Keratinocyte (primary cell): ENCODE data around the gene EPHA6. TPM values are rescaled to one million over a fixed set of nuclear protein-coding genes. Genes with fewer than 3 reads are reported as not detected.

Experiments used
- DNase-seq: peaks from one replicate; pipeline ENCODE4 v3.0.0-alpha.2; 2011; ENCODE audit warnings: low read depth, missing footprints, low spot score
- FAIRE-seq: peaks from 2 replicates; lab custom pipeline; 2011; peaks lifted over from hg19 to GRCh38; lab: Jason Lieb, UNC
- H2AFZ ChIP-seq: 2 replicates; pipeline ENCODE4 v1.6.0; 2012; ENCODE audit warnings: low read length, control low read depth, inconsistent platforms; ENCODE audit not compliant: control insufficient read depth
- H3K27ac ChIP-seq: 2 replicates; pipeline ENCODE4 v1.5.1; 2011; ENCODE audit warnings: low read length; ENCODE audit not compliant: control insufficient read depth, insufficient read depth
- H3K27me3 ChIP-seq: 3 replicates; pipeline ENCODE4 v1.6.0; 2011; ENCODE audit warnings: low read length; ENCODE audit not compliant: control insufficient read depth, insufficient read depth; ENCODE audit errors: extremely low read depth
- H3K36me3 ChIP-seq, 2 experiments: 2 replicates in 1 of 2; 3 replicates in 1 of 2; pipeline ENCODE4 v1.5.1; 2011; ENCODE audit warnings: low read length in 2 of 2, mild to moderate bottlenecking in 1 of 2; ENCODE audit not compliant: control insufficient read depth in 2 of 2, insufficient read depth in 2 of 2; ENCODE audit errors: extremely low read depth in 1 of 2
- H3K4me1 ChIP-seq: 3 replicates; pipeline ENCODE4 v1.5.1; 2011; ENCODE audit warnings: low read length; ENCODE audit not compliant: control insufficient read depth, insufficient read depth; ENCODE audit errors: extremely low read depth
- H3K4me2 ChIP-seq: 3 replicates; pipeline ENCODE4 v1.6.0; 2011; ENCODE audit warnings: low read depth, low read length; ENCODE audit not compliant: control insufficient read depth, insufficient read depth; ENCODE audit errors: extremely low read depth
- H3K4me3 ChIP-seq, 3 experiments: fragments of 200-600 bp in 1 of 3; sonication (generic) in 1 of 3; 2 replicates in 2 of 3; 3 replicates in 1 of 3; pipeline ENCODE4 v1.5.1; 2011 to 2016; ENCODE audit warnings: low read length in 3 of 3, mild to moderate bottlenecking in 3 of 3, control low read depth in 2 of 3, inconsistent platforms in 1 of 3, low read depth in 1 of 3, mixed read lengths in 1 of 3, mixed run types in 1 of 3, moderate library complexity in 1 of 3; ENCODE audit not compliant: control insufficient read depth in 2 of 3, insufficient read depth in 2 of 3; ENCODE audit errors: extremely low read depth in 1 of 3
- H3K79me2 ChIP-seq: 2 replicates; pipeline ENCODE4 v1.6.0; 2012; ENCODE audit warnings: low read length; ENCODE audit not compliant: control insufficient read depth, insufficient read depth
- H3K9ac ChIP-seq: 3 replicates; pipeline ENCODE4 v1.6.0; 2011; ENCODE audit warnings: low read length; ENCODE audit not compliant: control insufficient read depth, insufficient read depth; ENCODE audit errors: extremely low read depth
- H3K9me1 ChIP-seq: 3 replicates; pipeline ENCODE4 v1.6.0; 2011; ENCODE audit warnings: low read length; ENCODE audit not compliant: control insufficient read depth, insufficient read depth; ENCODE audit errors: extremely low read depth
- H3K9me3 ChIP-seq: 2 replicates; pipeline ENCODE4 v1.5.1; 2012; ENCODE audit warnings: low read depth, low read length; ENCODE audit not compliant: control insufficient read depth
- H4K20me1 ChIP-seq: 3 replicates; pipeline ENCODE4 v1.6.0; 2011; ENCODE audit warnings: low read length; ENCODE audit not compliant: control insufficient read depth, insufficient read depth; ENCODE audit errors: extremely low read depth
- CTCF ChIP-seq, 3 experiments: IDR thresholded peaks in 1 of 3; conservative IDR thresholded peaks in 1 of 3; optimal IDR thresholded peaks in 1 of 3; 2 replicates in 2 of 3; 3 replicates in 1 of 3; pipeline versions ENCODE3 to v1.5.1; 2011; ENCODE audit warnings: low read length in 3 of 3, mild to moderate bottlenecking in 3 of 3, moderate library complexity in 2 of 3, control low read depth in 1 of 3, inconsistent platforms in 1 of 3; ENCODE audit not compliant: insufficient read depth in 2 of 3; ENCODE audit errors: extremely low read depth in 1 of 3
- EZH2 ChIP-seq: IDR thresholded peaks from one replicate; pipeline ENCODE4 v1.6.1; 2012; ENCODE audit warnings: inconsistent platforms, mild to moderate bottlenecking, low read length, moderate library complexity
- dilution Hi-C: fragments of 300-500 bp; cut with MboI; formaldehyde crosslinking; loops from one replicate; pipeline ENCODE4 v1.7.0; 2020; ENCODE audit warnings: low sequenced_read_pairs; ENCODE audit not compliant: extremely low pct_ligation_motif_present
- polyA plus RNA-seq, 5 experiments: library from polyadenylated mRNA; depleted of rRNA in 3 of 5; stranded (reverse) in 3 of 5; stranded (forward) in 1 of 5; unstranded in 1 of 5; fragments of >200 nt; gene quantifications; 1 replicate in 1 of 5; 2 replicates in 3 of 5; 3 replicates in 1 of 5; pipeline versions ENCODE4 v1.2.1 to v1.2.3, GENCODE V29; 2011 to 2012; ENCODE audit warnings: missing spikeins in 2 of 5, low read depth in 1 of 5, low replicate concordance in 1 of 5

EPHA6 gene
- polyA plus RNA-seq, 1 donor (not counting 4 experiments of a cell fraction or from before 2014, with no cell fraction given): not detected

- no peaks in the 10 kb centered on the region for H3K79me2 ChIP-seq
- H3K4me2 ChIP-seq: no peak overlapping the region
- no peak overlapping the region for H2AFZ ChIP-seq
- no peaks in the 10 kb centered on the region for H3K27me3 ChIP-seq
- H3K4me3 ChIP-seq: no peak overlapping the region
- no peaks in the 10 kb centered on the region for H3K4me1 ChIP-seq
- H3K9ac ChIP-seq: no peak overlapping the region
- no peak overlapping the region for H3K27ac ChIP-seq
- H3K9me1 ChIP-seq: no peaks in the 10 kb centered on the region
- no peaks in the 10 kb centered on the region for H4K20me1 ChIP-seq
- no peaks in the 10 kb centered on the region for H3K36me3 ChIP-seq
- dilution Hi-C loops: no loop called here
- TF ChIP-seq EZH2 (no peak), CTCF (optimal IDR thresholded peaks at IDR 0.05 in 1 of 3, IDR thresholded peaks at IDR 0.05 in 1 of 3, conservative IDR thresholded peaks at IDR 0.05 in 1 of 3; ENCODE audit: extremely low read depth in 1 of 3, insufficient read depth in 2 of 3, low read length in 3 of 3) (no peak)
- FAIRE-seq: no peak
- H3K9me3 ChIP-seq: no peaks in the 10 kb centered on the region
- no peak for DNase-seq
These were observed 443.7 kb downstream of the EPHA6 start for GRCh38 chr3:97257942-97258697.

GRCh38 chr3:97259263-97259662 lies 444.9 kb downstream of the EPHA6 start:
- Histone ChIP-seq H3K4me1 (no peaks in the 10 kb centered on the region), H3K27ac (no peak overlapping the region), H3K36me3 (no peaks in the 10 kb centered on the region), H3K9me3 (no peaks in the 10 kb centered on the region), H2AFZ (no peak overlapping the region), H3K27me3 (no peaks in the 10 kb centered on the region), H3K4me3 (no peak overlapping the region), H3K9ac (no peak overlapping the region), H4K20me1 (no peaks in the 10 kb centered on the region), H3K9me1 (no peaks in the 10 kb centered on the region), H3K4me2 (no peak overlapping the region), H3K79me2 (no peaks in the 10 kb centered on the region)
- dilution Hi-C loops: no loop called here
- no peak for FAIRE-seq
- DNase-seq: no peak
- TF ChIP-seq EZH2 (no peak), CTCF (optimal IDR thresholded peaks at IDR 0.05 in 1 of 3, IDR thresholded peaks at IDR 0.05 in 1 of 3, conservative IDR thresholded peaks at IDR 0.05 in 1 of 3; ENCODE audit: extremely low read depth in 1 of 3, insufficient read depth in 2 of 3, low read length in 3 of 3) (no peak)
